PFSK-1 (cell line): ENCODE measurements around the gene COL9A3.

Experiments
- FOXP2 ChIP-seq: optimal IDR thresholded peaks from 2 replicates; pipeline ENCODE3; 2011; ENCODE audit warnings: borderline replicate concordance, control low read depth, inconsistent platforms; ENCODE audit not compliant: insufficient read depth; ENCODE audit errors: extremely low read length, extremely low read depth
- POLR2AphosphoS5 ChIP-seq: IDR thresholded peaks from 2 replicates; pipeline ENCODE4 v1.6.1; 2012; ENCODE audit warnings: low read depth, mild to moderate bottlenecking, control low read depth, low read length, moderate library complexity
- REST ChIP-seq, 2 experiments: IDR thresholded peaks; 2 replicates each; pipeline versions ENCODE4 v1.6.1 to v1.8.0; 2011 to 2012; ENCODE audit warnings: low read depth in 2 of 2, low read length in 2 of 2, control low read depth in 1 of 2, inconsistent platforms in 1 of 2, mild to moderate bottlenecking in 1 of 2, moderate library complexity in 1 of 2; ENCODE audit not compliant: insufficient read depth in 1 of 2
- SIN3A ChIP-seq: IDR thresholded peaks from 2 replicates; pipeline ENCODE4 v1.6.1; 2012; ENCODE audit warnings: mild to moderate bottlenecking, low read length, moderate library complexity, borderline replicate concordance; ENCODE audit not compliant: insufficient read depth
- TAF1 ChIP-seq: IDR thresholded peaks from 2 replicates; pipeline ENCODE4 v1.6.1; 2012; ENCODE audit warnings: low read length, control low read depth, borderline replicate concordance; ENCODE audit not compliant: insufficient read depth

The COL9A3 gene

GRCh38 chr20:62792940-62793756 is 23.7 kb upstream of the COL9A3 start:
- no peak for TF ChIP-seq FOXP2
- TF ChIP-seq REST (IDR thresholded peaks at IDR 0.05; ENCODE audit: insufficient read depth in 1 of 2, low read depth in 2 of 2, low read length in 2 of 2), result no peak
- no peak for TF ChIP-seq TAF1
- TF ChIP-seq SIN3A, result no peak
- TF ChIP-seq POLR2AphosphoS5, result no peak

GRCh38 chr20:62793757-62794006 is 23.2 kb upstream of the COL9A3 start:
- TF ChIP-seq REST (IDR thresholded peaks at IDR 0.05; ENCODE audit: insufficient read depth in 1 of 2, low read depth in 2 of 2, low read length in 2 of 2), result no peak
- no peak for TF ChIP-seq POLR2AphosphoS5
- TF ChIP-seq SIN3A, result no peak
- no peak for TF ChIP-seq FOXP2
- TF ChIP-seq TAF1, result no peak

- TF ChIP-seq POLR2AphosphoS5 (peak; percentile 88), SIN3A (no peak), REST (IDR thresholded peaks at IDR 0.05; ENCODE audit: insufficient read depth in 1 of 2, low read depth in 2 of 2, low read length in 2 of 2) (no peak), TAF1 (peak; percentile 36; the same call in 1 of the 2 replicates), FOXP2 (no peak)
Observed at GRCh38 chr20:62794007-62794724, 22.7 kb upstream of the COL9A3 start.

DNA sequence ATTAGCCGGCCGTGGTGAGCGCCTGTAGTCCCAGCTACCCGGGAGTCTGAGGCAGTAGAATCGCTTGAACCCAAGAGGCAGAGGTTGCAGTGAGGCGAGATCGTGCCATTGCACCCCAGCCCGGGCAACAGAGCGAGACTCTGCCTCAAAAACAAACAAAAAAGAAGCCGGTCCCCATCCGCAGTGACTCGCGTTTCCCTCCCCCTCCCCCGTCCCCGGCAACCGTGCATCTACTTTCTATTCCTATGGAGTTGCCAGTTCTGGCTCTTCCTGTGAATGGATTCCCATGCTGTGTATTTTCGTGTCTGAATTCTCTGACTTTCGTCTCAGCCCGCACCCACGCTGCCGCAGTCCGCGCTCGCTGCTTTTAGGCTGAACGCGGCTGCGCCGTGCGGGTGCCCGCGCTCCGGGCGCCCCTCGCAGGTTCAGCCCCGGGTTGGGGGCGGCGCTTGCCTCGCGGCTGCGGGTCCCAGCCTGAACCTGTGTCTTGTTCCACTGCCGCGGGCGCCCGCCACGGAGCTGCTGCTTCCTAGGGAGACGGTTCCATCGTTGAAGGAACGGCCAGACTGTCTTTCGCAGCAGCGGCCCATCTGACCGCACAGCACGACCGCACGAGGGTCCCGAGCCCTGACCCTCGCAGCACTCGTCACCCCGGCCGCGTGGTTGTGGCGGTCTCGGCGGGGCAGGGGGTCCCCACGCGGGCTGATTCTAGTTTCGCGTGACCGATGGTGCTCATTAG is 21.7 kb upstream of the COL9A3 start:
- no peak for TF ChIP-seq POLR2AphosphoS5
- no peak for TF ChIP-seq REST (IDR thresholded peaks at IDR 0.05; ENCODE audit: insufficient read depth in 1 of 2, low read depth in 2 of 2, low read length in 2 of 2)
- no peak for TF ChIP-seq TAF1
- TF ChIP-seq FOXP2, result no peak
- TF ChIP-seq SIN3A, result no peak
